CD4-positive, alpha-beta T cell treated with Interleukin-4 for 4 hours (primary cell): ENCODE results near the gene CD9.
A peak's percentile ranks its signal among the peaks of the same experiment; 100 is the strongest.
"Not testable (repeated sequence)": the region's sequence is repeated elsewhere in the genome, so short reads cannot be mapped to it uniquely, and the experiment has no call there.

ENCODE experiments used
- DNase-seq: peaks from one replicate; pipeline ENCODE4 v3.0.0-alpha.2; 2020

CD9 gene

GRCh38 chr12:6180268-6181051, 19.7 kb upstream of the CD9 start:
- DNase-seq = no peak

GRCh38 chr12:6181166-6181565, 19.0 kb upstream of the CD9 start:
- DNase-seq = no peak

- no peak for DNase-seq
Measured at GRCh38 chr12:6181583-6182278, 18.5 kb upstream of the CD9 start.

GRCh38 chr12:6182279-6182898, 17.8 kb upstream of the CD9 start:
- no peak for DNase-seq

- no peak for DNase-seq
Measured at GRCh38 chr12:6183689-6184428, 16.3 kb upstream of the CD9 start.

GRCh38 chr12:6185961-6186827, 14.0 kb upstream of the CD9 start:
- DNase-seq = no peak

- DNase-seq = no peak
Measured at GRCh38 chr12:6187948-6188793, 12.0 kb upstream of the CD9 start.

GRCh38 chr12:6189028-6189427, 11.2 kb upstream of the CD9 start:
- no peak for DNase-seq

GRCh38 chr12:6189952-6190598, 10.1 kb upstream of the CD9 start:
- DNase-seq = not testable (repeated sequence)

GRCh38 chr12:6190767-6191530, 9.3 kb upstream of the CD9 start:
- DNase-seq = not testable (repeated sequence)

- no peak for DNase-seq
Measured at GRCh38 chr12:6192604-6193380, 7.4 kb upstream of the CD9 start.

GRCh38 chr12:6193853-6194815, 6.1 kb upstream of the CD9 start:
- peak; percentile 10 for DNase-seq

GRCh38 chr12:6195665-6196535, 4.3 kb upstream of the CD9 start:
- peak; percentile 69 for DNase-seq

GRCh38 chr12:6198051-6198450, 2.1 kb upstream of the CD9 start:
- DNase-seq = no peak

- no peak for DNase-seq
Measured at GRCh38 chr12:6198556-6198955, 1.6 kb upstream of the CD9 start.

GRCh38 chr12:6198985-6199530, 1.1 kb upstream of the CD9 start:
- DNase-seq = no peak
